HG02870 (cell line): ENCODE measurements around the gene NINJ2.

Experiments
- ATAC-seq: cut with Tn5 transposase; IDR thresholded peaks from one replicate; pipeline ENCODE4 v1.9.1; 2021; ENCODE audit warnings: mild to moderate bottlenecking, moderate library complexity; ENCODE audit not compliant: unreplicated experiment

The NINJ2 gene

DNA sequence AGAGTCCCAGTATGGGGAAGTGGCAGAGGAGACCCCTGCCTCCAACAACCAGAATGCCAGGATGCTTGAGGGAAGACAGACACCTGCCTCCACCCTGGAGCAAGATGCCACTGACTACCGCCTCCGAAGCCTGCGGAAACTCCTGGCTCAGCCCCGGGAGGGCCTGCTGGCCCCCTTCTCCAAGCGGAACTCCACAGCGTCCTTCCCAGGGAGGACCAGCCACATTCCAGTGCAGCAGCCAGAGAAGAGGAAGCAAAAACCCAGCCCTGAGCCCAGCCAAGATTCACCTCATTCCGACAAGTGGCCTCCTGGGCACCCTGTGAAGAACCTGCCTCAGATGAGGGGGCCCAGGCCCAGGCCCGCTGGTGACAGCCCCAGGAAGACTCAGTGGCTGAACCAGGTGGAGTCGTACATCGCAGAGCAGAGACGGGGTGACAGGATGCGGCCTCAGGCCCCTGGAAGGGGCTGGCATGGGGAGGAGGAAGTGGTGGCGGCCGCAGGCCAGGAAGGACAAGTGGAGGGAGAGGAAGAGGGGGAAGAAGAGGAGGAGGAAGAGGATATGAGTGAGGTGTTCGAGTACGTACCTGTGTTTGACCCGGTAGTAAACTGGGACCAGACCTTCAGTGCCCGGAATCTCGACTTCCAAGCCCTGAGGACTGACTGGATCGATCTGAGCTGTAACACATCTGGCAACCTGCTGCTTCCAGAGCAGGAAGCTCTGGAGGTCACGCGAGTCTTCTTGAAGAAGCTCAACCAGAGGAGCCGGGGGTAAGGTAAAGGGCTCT is 109.8 kb downstream of the NINJ2 start:
- ATAC-seq: no peak

DNA sequence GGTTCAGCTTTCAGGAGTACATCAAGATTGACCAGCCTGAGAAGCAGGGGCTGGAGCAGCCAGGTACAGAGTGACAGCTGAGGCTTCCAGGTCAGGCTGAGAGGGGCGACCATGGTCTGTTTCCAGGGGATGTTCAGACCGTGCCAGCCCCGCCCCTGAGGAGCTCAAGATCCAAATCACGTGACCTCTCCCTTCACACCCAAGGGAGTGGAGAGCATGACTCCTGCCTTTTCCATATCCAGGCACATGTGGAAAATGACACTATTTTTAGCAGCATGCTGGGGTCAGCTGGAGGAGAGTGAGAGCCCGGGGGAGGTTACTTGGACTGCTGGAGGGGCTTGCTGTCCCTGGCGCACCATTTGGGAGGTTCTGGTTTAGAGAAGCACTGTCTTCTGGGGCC is 110.8 kb downstream of the NINJ2 start:
- ATAC-seq: no peak

DNA sequence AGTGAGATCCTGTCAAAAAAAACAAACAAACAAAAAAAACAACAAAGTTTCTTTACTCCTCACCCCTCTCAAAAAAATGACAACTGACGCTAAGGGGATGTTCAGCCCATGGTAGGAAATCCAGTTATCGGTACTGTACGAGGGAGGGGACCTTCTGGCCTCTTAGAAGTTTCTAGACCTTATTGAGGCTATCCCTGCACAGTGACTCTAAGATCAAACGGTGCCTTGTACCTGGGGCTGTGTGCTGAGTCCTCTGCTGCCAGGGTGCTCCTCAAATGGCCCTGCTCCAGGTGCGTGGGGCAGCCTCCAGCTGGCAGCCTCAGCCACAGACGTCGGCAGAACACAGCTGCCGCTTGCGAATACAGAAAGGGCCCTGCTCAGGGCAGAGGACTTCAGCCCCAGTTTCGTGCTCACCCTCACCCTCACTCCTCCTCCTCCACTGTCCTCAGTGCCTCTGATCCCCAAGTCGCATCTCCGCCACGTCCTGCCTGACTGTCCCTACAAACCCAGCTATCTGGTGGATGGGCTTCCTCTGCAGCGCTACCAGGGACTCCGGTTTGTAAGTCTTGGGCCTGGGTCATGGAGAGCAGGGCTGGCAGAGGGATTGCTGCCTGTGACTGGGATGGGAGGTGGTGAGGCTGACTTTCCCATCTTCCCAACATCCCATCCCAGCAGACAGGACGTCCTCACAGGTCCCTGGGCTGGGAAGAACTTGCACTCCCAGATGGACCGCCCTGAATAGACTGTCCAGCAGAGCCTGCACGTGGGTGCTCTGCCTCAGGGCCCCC is 112.6 kb downstream of the NINJ2 start:
- no peak for ATAC-seq

DNA sequence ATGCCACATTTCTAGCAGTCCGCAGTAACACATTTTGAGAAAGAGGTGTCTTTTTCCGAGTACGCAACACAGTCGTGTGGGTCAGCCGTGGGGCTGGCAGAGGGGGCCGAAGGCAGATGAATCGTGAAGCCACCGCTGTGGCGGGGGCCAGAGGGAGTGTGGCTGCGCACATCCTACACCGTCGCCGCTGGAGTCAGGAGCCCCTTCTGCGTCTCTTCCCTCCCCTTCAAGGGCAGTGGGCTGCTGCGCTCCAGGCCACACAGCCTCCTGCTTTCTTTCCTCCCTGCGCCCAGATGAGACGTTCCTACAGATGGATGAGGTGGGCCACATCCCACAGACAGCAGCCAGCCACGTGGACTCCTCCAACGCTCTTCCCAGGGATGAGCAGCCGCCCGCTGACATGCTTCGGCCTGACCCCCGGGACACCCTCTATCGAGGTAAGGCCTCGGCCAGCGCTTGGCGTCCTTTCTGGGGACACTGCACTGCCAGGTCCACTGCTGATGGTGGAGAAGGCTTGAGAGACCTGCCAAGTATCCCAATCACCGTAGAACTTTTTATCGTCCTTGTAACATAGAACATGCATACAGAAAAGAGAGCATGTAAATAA is 113.7 kb downstream of the NINJ2 start:
- no peak for ATAC-seq

DNA sequence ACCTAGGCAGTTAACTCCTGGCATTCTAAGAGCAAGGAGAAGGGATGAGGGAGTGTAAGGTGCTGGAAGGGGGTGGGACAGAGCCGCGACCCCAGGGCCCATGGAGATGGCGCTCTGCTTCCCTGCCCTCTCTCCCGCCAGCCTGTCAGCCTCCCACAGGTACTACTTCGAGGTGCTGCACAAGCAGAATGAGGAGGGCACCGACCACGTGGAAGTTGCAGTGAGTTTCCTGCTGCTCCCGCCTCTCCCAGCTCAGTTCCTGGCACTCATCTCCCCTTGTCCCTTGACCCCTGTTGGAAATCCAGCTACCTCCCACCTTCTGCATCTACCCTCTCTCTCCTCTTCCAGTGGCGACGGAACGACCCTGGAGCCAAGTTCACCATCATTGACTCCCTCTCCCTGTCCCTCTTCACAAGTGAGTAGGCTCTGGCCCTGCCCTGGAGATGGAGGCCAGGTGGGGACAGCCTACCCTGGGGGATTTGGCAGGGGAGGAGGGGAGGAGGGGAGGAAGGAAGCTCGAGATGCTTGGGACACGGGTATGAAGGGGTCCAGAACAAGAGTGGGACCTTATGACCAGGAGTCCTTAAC is 115.3 kb downstream of the NINJ2 start:
- no peak for ATAC-seq

DNA sequence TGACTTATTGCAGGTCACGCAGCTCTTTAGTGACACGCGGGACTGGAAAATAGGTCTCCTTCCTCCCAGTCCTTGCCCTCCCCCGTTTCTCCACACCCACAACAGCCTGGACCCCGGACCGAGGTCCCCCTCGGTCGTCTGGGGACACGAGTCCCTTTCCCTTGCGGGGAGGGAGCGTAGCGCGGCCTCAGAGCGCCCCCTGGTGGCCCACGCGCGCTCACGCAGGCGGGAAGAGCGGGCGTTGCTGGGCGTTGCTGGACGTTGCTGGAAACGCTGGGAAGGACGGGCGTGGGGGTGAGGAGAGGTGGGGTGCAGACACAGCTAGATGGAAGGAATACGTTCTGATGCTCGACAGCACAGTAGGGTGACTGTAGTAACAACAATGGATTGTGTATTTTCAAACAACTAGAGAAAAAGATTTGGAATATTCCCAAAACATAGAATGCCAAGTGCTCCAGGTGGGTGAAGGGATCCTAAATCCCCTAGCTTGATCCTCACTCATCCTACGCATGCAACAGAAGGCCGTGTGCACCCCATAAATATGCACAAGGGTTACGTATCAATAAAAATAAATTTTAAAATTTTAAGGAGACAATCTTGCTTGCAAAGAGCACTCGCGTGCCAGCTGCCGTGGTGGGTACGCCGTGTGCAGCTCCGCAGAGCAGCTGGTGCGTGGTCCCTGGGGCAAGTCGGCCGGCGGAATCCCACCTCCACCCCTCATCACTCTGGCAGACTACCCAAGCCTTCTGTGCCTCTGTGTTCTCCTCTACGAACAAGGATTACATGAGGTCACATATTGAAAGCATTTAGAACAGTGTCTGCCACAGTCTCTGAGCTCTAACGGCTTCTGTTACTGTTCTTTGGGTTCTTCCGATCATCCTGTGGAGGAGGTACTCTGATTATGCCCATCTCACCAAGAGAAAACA is 116.1 kb downstream of the NINJ2 start:
- no peak for ATAC-seq

DNA sequence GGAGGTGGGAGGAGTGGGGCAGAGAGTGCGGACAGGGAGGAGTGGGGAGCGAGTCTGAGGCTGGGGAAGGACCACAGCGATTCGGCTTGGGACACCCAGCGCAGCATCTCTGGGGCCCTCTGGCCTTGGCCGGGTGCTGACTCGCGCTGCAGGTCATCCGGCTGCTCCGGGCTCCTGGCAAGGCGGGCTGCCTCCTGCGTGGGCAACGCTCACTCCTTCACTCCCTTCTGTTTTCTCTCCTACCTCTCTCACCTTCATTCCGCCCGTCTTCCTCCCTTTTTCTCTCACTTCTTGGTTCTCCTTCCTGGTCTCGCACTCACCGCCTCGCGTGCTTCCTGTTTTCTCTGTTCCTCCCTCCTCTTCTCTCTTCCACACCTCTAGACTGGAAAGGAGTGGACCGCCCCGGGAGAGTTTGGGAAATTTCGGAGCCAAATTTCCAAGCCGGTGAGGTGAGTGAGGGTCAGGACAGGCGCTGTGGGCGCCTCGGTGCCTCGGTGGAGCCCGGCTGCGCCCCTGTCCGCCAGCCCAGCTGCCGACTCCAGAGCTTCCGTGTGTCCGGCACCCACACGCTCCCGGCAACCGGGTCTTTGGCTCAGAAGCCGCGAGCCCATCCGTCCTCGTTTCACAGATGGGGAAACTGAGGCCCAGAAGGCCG is 116.9 kb downstream of the NINJ2 start:
- ATAC-seq: no peak

DNA sequence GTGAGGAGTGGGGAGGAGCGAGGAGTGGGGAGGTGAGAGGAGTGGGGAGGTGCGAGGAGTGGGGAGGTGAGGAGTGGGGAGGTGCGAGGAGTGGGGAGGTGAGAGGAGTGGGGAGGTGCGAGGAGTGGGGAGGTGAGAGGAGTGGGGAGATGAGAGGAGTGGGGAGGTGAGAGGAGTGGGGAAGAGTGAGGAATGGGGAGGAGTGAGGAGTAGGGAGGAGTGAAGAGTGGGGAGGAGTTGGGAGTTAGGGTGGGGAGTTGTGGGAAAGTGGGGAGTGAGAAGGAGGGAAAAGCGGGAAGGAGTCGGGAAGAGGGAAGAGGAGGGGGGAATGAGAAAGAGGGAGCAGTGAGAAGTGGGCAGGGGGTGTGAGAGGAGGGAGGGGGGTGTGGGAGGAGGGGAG is 117.4 kb downstream of the NINJ2 start:
- no peak for ATAC-seq

DNA sequence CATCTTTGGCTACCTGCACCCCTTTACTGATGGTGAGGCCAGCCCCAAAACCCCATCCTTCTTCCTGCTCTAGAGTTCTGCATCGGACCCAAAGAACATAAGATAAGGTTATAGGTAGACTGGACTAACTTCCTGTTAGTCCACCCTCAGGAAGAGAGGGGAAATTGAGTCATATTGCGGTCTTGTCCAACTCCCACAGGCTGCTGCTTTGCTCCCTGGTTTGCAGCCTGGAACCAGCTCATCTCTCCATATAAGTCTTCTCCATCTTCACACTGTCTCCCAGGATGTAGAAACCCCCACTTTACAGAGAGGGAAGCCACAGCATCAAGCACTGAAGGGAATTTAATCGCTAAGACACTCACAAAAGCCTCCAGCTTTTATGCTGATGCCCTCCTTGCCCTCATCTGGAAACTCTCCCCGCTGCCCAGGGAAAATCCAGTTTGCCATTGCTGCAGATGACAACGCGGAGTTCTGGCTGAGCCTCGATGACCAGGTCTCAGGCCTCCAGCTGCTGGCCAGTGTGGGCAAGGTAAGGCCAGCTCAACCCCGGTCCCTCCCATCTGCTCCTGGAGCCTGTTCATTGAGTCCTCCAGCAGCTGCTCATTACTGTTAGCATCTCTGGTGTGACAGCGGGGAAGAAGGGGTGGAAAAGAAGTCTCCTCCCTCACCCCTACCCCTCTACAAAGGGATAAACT is 118.2 kb downstream of the NINJ2 start:
- no peak for ATAC-seq

DNA sequence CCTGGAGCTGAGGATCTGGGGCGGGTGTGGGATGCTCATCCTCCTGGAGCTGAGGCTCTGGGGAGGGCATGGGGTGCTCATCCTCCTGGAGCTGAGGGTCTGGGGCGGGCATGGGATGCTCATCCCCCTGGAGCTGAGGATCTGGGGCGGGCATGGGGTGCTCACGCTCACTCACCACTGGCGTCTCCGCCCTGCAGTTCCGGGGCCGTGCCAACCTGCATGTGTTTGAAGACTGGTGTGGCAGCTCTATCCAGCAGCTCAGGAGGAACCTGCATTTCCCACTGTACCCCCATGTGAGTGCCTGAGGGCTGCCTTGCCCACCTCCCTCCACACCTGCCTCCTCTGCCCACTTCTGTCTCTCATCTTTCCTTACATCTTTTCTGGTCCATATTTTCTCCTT is 119.1 kb downstream of the NINJ2 start:
- ATAC-seq: no peak

DNA sequence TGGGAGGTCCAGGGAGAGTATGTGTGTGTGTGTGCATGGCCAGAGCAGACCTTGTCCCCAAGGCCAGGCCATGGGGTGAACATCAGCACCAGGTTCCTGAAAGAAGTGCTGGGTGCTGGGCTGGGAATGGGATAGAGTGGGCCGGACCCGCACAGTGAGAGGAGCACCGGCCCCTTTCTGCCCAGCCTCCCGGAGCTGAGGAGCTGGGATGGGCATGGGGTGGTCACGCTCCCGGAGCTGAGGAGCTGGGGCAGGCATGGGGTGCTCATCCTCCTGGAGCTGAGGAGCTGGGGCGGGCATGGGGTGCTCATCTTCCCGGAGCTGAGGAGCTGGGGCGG is 120.2 kb downstream of the NINJ2 start:
- ATAC-seq: no peak

DNA sequence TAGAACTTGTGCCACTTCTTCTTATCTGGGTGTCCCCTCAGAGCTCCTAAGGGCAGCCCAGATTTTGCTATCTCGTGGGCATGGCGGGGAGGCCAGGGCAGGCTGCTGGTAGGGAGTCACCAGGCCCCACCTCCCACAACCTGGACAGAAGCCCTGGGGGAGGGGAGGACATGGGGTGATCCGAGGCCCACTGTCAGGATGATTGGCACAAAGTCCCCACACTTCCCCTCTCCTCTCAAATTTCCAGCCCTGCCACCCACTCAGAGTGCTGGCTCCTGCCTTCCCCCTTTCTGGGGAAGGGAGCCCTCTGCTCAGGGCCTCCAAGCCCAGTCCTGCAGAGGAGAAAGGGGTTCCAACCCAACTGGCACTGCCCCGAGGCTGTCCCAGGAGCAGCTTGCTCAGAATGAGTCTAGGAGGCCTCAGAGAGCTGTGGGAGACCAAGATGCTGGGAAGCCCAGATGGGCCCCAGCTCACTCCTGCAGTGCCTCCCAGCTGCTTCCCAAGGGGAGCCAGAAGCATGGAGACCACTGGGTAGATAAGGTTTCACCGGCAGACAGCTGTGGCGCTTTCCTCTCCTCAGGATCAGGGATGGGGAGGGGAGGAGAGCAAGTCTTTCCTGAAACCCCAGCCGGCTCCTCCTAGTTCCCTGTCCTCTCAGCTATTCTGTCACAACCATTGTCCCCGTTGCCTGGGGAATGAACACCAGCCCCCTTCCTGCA is 120.7 kb downstream of the NINJ2 start:
- no peak for ATAC-seq

DNA sequence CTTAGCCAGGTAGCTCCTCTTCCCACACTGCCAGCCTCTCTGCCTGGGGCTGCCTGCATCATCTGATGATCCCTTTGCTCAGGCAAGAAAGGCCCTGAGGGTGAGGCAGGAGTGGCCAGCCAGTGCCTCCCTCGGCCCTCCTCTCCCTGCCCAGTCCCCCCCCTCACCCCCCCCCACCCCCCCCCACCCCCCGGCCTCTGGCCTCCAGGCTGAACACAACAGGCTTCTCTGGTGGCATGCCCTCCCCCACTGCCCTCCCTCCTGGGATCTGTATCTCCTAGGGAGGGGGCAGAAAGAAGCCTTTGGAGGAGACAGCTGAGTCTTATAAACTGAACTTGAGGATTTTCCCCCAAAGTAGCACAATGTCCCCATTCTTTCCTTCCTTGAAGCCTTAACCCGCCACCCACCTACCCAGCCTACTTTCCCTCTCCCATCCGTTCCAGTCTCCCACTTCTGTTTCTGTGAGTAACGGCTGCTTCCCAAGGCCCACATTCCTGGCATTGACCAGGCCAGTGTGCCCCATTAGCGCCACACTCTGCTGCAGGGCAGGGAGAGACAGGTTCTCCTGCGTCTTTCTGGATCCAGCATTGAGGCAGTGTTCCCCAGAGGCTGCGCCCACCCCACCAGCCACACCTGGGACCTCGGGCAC is 121.4 kb downstream of the NINJ2 start:
- no peak for ATAC-seq

DNA sequence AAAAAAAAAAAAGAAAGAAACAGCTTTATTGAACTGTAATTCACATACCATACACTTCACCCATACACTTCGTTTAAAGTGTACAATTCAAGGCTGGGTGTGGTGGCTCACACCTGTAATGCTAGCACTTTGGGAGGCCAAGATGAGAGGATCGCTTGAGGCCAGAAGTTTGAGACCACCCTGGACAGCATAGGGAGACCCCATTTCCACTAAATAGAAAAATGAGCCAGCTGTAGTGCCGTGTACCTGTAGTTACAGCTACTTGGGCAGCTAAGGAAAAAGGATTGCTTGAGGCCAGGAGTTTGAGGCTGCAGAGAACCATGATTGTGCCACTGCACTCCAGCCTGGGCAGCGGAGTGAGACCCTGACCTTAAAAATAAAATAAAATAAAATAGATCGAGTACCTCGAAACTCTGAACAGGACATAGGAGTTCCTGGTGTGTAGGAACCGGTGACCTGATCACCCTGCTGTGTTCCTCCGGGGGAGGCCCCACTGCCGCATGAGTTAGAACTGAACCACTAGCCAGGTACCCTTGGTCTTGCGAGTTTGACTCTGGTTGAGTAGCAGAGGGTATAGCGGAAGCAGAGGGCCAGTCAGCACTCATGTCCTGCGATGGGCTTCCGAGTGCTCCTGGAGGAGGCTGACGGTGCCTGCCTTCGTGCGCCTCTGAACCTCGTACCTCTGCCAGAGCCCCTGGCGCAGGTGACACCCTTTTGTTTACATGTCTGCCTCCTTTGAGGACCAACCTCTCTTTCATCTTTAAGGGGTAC is 123.5 kb downstream of the NINJ2 start:
- ATAC-seq: no peak

DNA sequence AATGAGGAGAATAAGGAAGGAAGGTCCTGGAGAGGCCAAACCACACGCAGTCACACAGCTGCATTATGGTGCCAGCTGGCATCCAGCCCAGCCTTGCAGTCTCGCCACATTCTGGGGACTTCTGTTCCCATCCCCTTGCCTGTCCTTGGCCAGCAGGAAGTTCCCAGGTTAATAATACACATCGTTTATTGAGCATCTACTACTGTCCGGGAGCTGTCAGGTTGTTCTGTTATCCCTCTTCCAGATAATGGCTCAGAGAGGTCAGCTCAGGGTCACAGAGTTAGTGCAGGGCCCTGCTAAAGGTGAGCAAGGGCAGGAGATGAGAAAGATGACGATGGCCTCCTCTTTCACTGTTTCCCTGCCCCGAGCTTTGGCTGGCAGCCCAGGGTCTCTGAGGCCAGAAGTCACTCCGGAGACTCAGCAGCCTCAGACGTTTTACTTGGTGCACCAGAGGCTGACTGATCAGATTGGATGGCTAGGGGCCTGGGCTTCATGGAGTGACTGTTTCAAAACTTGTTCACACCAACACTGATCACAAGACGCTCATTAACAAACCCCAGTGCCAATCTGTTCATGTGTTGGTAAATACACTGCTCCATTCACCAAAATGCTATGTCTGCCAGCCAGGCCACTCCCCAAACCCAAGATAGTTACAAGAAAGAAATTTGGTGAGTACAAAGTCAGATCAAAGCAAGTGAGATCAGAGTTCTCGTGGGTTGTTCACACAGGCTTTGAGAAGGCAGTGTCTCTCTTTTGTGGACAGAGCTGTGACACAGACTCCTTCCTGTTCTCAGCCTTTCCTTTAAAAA is 124.3 kb downstream of the NINJ2 start:
- no peak for ATAC-seq

DNA sequence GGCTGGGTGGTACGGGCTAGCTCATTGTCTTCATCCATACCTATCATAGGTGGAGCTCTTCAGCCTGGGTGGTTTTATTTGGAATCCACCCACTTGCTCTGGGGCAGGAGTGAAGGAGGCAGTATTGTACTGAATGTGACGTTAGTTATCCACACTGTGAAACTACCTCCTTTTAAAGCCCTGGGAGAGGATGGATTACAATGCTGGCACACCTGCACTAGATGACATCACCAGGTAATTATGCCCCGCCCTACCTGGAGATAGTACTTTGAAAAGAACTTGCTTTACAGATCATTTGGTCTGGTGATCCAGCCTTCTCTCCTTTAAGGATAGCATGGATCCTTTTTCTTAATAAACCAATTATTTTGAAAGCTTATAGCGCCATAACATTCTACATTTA is 125.5 kb downstream of the NINJ2 start:
- no peak for ATAC-seq

DNA sequence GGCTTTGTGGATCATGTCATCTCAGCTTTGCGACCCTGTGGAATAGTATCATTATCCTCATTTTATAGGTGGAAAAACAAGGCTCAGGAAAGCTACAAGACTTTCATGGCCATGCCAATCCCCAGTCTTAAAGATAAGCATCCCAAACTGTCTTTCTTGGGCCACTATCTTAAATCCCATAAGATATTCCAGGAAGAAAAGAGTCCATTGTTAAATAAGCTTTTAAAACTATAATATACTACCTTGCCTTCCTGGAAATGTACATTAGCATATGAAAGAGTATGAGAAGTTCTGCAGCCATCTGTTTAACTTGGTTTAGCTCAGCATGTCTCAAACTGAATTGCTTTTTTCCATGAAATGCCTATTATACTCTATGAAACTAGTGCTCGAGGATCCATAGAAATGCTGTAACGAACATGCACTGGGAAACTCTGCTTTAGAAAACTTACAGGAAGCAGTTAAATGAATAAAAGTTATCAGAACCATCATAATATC is 126.4 kb downstream of the NINJ2 start:
- no peak for ATAC-seq
